Femur (tissue), 1 donor: ENCODE measurements around the gene MC4R.
A peak's percentile ranks its signal among the peaks of the same experiment; 100 is the strongest.
"Not testable (repeated sequence)": the region's sequence is repeated elsewhere in the genome, so short reads cannot be mapped to it uniquely, and the experiment has no call there.

ENCODE experiments used
- DNase-seq: peaks from one replicate; pipeline ENCODE4 v3.0.0-alpha.2; 2017

Gene MC4R

GRCh38 chr18:60372596-60372995 lies at the start of gene MC4R:
Gene MC4R, minus strand, starts transcription at chr18:60372775. Its CDS starts 426 bp downstream, at chr18:60372349.
- DNase-seq, result peak; percentile 81

DNA sequence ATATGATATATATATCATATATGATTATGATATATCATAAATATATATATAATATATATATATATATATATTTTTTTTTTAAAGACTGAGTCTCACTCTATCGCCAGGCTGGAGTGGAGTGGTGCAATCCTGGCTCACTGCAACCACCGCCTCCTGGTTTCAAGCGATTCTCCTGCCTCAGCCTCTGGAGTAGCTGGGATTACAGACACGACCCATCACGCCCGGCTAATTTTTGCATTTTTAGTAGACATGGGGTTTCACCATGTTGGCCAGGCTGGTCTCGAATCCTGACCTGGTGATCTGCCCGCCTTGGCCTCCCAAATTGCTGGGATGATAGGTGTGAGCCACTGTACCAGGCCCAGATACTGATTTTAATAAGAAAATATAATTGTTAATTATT lies 49.7 kb upstream of the MC4R start:
- not testable (repeated sequence) for DNase-seq

DNA sequence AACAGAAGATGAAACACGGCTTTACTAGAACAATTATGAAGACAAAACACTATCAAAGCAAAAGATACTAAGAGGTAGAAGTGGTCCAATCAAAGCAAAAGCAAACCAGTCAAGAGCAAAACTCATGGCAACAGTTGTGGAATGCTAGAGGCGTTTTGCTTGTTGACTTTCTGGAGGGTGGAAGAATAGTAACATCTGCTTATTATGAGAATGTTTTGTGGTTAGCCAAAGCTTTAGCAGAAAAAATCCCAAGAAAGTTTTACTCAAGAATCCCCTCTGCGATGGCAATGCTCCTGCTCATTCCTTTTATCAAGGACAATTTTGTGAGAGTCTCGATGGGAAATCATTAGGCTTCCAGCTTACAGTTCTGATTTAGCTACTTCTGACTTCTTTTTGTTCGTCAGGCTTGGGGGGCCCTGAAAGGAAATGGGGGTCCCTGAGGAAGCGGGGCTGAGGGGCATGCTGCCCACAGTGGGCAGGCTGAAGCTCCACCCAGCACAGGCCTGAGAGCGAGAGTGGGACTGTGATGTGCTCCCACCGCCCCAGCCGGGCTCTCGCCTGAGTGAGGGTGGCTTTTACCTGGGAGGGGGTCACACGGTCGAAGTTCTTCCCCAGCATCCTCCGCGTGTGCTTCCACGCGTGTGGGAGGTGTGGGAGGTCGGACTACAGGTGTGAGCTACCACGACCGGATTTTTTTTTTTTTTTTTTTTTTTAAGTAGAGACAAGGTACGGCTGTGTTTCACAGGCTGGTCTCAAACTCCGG lies 49.0 kb upstream of the MC4R start:
- DNase-seq, result no peak

DNA sequence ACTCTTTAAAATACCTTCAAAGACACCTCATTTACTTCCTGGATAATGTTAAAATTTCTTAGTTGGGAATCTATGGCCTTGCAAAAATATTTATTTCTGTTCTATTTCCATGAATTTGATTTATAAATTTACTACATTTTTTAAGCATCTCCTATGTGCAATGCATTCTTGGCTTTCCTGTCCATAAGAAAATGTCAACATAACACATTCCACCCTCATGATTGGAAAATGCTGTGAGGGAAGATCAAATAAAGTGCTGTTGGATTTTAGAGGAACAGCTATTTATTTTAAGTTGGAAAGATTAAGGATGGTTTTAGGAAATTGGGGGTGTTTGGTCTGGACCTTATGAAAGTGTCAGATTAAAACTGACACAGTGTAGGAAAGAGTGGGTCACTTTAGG lies 45.4 kb upstream of the MC4R start:
- no peak for DNase-seq

- no peak for DNase-seq
Measured at GRCh38 chr18:60413944-60414547, 41.5 kb upstream of the MC4R start.

GRCh38 chr18:60411715-60412114 lies 39.1 kb upstream of the MC4R start:
- no peak for DNase-seq

DNA sequence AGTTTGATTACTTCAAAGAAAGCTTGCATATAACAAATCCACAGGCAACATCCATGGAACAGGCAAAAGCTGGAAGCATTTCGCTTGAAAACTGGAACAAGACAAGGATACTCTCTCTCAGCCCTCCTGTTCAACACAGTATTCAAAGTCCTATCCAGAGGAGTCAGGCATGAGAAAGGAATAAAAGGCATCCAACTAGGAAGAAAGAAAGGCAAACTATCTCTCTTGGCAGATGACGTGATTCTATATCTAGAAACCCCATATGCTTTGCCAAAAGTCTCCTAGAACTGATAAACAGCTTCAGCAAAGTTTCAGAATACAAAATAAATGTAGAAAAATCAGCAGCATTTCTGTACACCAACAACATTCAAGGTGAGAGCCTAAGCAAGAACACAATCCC lies 34.1 kb upstream of the MC4R start:
- DNase-seq, result no peak

- no peak for DNase-seq
Measured at GRCh38 chr18:60404486-60405085, 32.0 kb upstream of the MC4R start.

DNA sequence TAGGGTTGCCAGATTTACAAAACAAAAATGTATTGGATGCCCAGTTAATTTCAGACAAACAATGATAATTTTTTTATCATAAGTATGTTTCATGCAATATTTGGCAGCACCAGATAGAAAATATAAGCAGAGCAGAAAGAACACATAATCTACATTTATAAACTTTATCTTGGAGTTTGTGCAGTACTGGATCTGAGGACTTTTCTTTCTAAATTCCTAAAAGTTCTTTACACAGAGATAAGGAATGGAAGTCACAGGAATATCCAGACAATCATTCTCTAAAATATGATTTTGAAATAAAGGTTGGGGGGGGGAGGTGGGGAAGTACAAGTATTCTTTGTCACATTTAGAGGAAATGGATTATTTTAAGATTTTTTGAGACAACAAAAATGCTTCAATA lies 28.8 kb upstream of the MC4R start:
- DNase-seq, result no peak

- DNase-seq, result no peak
Measured at GRCh38 chr18:60391571-60392226, 19.1 kb upstream of the MC4R start.

- DNase-seq, result no peak
Measured at GRCh38 chr18:60389314-60389713, 16.7 kb upstream of the MC4R start.

- no peak for DNase-seq
Measured at GRCh38 chr18:60385693-60386092, 13.1 kb upstream of the MC4R start.

- DNase-seq, result no peak
Measured at GRCh38 chr18:60383893-60384292, 11.3 kb upstream of the MC4R start.

- no peak for DNase-seq
Measured at GRCh38 chr18:60377778-60378469, 5.3 kb upstream of the MC4R start.

- no peak for DNase-seq
Measured at GRCh38 chr18:60372132-60372531, 443 bp downstream of the MC4R start.

DNA sequence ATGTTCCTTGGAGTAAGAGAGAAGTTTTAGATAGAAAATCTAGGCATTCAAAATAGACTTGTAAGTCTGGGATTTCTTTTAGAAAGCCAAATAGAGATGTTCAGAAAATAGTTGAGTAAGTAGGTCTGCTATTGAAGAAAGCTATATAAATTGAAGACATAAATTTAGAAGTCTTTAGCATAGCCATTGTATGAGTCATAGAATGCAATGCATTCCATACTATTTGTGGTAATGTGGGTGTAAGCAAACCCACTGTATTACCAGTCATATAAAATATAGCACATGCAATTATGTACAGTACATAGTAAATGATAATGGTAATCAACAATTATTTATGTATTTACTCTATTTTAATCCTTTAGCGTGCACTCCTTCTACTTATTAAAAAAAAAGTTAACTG lies 14.1 kb downstream of the MC4R start:
- DNase-seq, result no peak

- no peak for DNase-seq
Measured at GRCh38 chr18:60350941-60351340, 21.6 kb downstream of the MC4R start.

GRCh38 chr18:60350150-60350549 lies 22.4 kb downstream of the MC4R start:
- DNase-seq, result no peak

DNA sequence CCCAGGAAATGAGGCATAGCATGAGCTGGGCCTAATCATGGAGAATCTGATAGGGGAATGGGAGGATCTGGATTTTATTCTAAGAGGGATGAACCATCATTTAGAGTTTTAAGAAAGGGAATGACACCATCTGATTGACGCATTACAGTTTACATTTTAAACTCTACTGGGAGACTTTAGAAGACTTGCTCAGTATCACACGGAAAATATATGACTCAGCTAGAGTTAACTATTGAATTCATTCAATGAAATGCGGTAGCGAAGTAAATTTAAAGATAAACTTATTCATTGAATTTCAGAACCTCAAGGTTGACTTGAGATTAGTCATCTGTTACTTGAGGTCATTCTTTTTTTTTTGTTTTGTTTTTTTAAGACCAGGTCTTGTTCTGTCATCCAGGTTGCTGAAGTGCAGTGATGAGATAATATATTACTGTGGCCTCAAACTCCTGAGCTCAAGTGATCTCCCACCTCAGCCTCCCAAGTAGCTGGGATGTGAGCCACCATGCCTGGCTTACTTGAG lies 25.0 kb downstream of the MC4R start:
- DNase-seq, result no peak

- no peak for DNase-seq
Measured at GRCh38 chr18:60339018-60339417, 33.6 kb downstream of the MC4R start.

DNA sequence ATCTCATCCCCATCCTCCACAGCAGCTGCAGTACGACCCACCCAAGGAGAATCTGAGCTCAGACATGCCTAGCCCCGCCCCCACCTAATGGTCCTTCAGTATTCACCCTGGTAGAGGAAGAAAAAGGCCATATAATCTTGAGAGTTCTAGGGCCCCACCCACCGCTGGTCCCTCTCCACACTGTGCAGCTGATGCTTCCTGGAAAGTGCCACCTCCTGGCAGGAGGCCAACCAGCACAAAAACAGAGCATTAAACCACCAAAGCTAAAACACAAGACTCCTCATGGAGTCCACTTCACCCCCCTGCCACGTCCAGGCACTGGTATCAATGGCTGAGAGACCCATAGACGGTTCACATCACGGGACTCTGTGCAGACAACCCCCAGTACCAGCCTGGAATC lies 40.7 kb downstream of the MC4R start:
- DNase-seq, result no peak

GRCh38 chr18:60329131-60329530 lies 43.4 kb downstream of the MC4R start:
- DNase-seq, result no peak

- no peak for DNase-seq
Measured at GRCh38 chr18:60327880-60328279, 44.7 kb downstream of the MC4R start.
